GM19455 (cell line): Measurements from ENCODE around the gene PTGR3.
A peak's percentile ranks its signal among the peaks of the same experiment; 100 is the strongest.

ENCODE experiments used
- ATAC-seq: cut with Tn5 transposase; IDR thresholded peaks from one replicate; pipeline ENCODE4 v1.9.1; 2021; ENCODE audit not compliant: unreplicated experiment

Gene PTGR3, protein sequence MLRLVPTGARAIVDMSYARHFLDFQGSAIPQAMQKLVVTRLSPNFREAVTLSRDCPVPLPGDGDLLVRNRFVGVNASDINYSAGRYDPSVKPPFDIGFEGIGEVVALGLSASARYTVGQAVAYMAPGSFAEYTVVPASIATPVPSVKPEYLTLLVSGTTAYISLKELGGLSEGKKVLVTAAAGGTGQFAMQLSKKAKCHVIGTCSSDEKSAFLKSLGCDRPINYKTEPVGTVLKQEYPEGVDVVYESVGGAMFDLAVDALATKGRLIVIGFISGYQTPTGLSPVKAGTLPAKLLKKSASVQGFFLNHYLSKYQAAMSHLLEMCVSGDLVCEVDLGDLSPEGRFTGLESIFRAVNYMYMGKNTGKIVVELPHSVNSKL

GRCh38 chr18:75209129-75209950 lies at the start of gene PTGR3:
TSS of gene PTGR3 (minus strand) at chr18:75209139. CDS start at chr18:75209058, 81 bp downstream.
- peak; percentile 47 for ATAC-seq

DNA sequence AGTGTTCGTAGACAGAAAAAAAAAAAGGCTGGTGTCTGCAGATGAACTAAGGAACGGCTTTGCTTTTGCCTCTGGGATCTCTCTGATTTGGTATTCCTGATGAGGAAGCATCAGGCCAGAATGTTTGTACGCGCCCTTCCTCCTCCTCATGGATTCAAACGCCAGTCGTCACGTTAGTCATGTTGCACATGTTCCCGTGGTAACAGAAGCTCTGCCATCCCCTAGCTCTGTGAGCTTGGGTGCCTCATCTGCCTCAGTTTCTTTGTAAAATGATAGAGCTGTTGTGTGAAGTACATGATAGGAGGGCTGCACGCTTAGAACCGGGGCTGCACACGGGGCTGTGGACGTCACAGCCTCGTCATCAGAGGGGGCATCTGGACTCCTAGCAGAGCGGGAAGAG lies 48.7 kb upstream of the PTGR3 start:
- no peak for ATAC-seq

GRCh38 chr18:75256376-75256775 lies 47.4 kb upstream of the PTGR3 start:
- ATAC-seq = no peak

GRCh38 chr18:75255094-75255493 lies 46.2 kb upstream of the PTGR3 start:
- no peak for ATAC-seq

- no peak for ATAC-seq
These were observed 44.8 kb upstream of the PTGR3 start for GRCh38 chr18:75253784-75254183.

- ATAC-seq = no peak
These were observed 44.1 kb upstream of the PTGR3 start for GRCh38 chr18:75253043-75253442.

DNA sequence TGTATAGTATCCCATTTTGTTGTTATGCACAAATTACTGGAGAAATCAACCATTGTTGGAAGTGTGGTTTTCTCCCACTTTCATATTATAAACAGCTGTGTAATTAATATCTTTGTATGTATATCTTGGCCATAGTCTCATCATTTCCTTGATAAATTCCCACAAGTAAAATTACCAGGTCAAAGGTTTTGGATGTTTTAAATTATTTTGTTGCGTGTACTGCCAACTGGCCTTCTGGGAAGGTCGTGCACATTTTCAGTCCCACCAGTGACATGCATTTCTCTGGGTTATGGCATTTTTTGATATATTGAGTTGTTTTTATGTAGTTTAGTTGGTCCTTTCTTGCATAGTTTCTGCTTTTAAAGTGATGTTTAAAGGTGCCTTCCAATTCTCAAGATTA lies 43.2 kb upstream of the PTGR3 start:
- no peak for ATAC-seq

DNA sequence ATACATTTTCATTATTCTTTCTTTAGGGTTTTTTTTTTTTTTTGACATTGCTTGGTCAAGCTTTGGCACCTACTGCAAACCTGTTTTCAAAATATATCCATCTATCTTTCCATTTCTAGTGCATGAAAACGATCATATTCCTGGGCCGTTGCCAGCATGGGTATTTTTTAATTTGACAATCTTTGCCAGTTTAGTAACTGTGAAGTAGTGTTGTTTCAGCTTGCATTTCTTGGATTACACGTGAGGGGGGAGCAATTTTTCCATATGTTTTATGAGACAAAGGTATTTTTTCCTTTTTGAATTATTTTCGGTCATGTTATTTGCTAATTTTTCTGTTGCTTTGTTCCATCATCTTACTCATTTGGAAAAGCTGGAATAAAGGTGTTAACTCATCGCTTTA lies 42.5 kb upstream of the PTGR3 start:
- ATAC-seq = no peak

DNA sequence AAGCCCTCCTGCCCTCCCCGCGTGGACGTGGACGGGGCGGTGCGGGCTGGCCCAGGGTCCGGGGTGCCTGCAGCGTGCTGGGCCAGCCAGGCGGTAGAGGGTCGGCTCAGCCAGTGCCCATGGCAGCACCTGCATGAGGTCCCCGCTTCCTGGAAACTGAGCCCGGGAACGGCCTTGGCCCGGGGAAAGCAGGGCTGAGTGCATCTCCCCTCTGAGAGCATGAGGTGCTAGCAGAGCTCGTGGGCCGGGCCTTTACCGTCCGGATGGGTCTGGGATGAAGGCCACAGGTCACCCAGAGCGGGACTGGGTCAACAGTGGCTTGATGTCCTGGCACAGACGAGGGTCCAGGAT lies 41.5 kb upstream of the PTGR3 start:
- ATAC-seq = no peak

DNA sequence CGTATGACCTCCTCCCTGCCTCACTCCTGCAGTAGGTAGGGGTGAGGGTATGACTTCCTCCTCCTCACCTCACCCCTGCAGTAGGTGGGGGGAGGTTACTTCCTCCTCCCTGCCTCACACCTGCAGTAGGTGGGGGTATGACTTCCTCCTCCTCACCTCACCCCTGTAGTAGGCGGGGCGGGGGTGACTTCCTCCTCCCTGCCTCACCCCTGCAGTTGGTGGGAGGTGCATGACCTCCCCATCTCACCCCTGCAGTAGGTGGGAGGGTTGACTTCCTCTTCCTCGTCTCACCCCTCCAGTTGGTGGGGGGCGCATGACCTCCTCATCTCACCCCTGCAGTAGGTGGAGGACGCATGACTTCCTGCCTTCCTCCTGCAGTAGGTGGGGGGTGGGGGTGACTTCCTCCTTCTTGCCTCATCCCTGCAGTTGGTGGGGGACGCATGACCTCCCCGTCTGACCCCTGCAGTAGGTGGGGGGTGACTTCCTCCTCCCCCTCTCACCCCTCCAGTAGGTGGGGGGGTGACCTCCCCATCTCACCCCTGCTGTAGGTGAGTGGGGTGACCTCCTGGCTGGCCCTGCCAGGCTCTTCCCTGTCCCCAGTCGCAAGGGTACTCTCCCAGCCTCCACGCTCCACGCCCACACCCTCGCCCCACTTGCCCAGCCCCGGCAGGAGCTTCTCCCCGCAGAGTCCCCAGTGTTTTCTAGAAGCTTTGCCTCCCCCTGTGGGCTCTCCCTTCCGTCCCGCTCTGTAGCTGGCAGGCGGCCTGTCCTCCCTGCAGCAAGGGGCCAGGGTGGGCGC lies 40.9 kb upstream of the PTGR3 start:
- no peak for ATAC-seq

- no peak for ATAC-seq
These were observed 40.2 kb upstream of the PTGR3 start for GRCh38 chr18:75249175-75249518.

DNA sequence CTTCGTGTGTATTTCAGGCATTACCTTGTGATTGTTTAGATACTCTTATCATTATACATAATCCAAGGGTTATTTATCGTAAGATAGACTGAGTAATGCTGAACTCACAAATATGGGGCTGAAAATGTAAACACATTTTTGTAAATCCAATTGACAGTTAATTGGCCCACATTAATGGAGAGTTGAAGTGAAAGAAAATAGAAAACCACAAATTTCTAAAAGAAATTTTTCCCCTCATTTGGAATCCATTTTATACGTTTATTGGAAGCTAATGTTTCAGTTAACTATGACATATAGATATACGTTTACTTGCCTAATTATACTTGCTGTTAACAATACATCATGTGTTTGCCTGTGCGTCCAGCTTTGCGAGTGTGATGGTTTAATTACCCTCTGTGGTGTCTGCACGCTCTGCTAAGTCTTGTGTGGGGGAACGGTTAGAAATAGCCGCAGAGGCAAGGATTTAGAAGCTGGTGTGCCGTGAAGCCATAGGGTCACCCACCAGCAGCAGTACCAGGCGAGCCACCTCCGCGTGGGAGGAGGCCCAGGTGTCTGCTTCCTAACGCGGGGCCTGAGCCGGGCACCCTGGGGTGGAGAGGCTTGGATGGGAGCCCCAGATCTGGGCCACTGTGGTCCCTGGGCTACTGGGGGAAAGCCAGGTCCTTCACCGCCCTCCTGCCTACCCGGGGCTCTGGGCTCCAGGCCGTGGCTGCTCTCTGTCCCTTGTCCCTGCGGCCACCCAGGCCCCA lies 39.7 kb upstream of the PTGR3 start:
- ATAC-seq = no peak

- no peak for ATAC-seq
These were observed 38.9 kb upstream of the PTGR3 start for GRCh38 chr18:75247611-75248421.

DNA sequence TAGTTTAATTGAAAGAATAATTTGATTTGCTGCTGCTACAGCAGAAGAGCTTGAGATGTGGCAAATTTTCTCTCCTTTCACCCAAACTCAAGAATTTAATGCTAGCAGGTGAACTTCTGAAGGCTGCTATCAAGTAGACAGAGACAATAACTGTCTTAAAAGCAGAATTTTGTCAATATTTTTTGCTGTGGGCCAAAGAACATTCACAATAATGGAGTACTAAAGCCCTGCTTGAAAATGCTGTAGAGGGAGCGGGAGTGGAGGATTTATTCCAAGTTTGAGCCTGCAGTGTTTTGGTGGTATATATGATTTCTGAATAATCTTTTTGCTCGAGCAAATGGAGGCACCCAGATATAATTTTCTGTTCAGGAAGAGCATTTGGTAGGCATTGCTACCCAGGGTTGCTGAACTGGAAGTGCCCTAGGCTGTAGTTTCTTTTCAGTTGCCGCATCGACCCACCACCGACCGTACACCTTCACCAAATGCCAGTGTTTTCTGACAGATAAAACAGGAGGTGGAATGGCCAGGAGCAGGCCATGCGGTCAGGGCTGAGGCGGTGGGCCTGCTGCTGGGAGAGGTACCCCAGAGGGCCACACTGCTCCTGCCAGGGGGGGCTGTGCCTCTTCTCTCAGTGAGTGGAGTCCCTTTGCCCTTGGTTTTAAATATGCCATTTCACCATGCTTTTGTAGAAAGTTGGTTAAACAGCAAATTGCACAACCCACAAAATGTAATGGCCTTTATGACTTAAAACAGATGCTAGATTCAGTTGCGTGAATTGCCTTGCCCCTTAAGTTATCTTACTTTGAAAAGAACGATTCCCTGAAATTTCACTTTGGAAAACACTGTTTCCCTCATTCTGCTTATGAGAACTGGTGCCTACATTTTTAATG lies 38.0 kb upstream of the PTGR3 start:
- no peak for ATAC-seq

DNA sequence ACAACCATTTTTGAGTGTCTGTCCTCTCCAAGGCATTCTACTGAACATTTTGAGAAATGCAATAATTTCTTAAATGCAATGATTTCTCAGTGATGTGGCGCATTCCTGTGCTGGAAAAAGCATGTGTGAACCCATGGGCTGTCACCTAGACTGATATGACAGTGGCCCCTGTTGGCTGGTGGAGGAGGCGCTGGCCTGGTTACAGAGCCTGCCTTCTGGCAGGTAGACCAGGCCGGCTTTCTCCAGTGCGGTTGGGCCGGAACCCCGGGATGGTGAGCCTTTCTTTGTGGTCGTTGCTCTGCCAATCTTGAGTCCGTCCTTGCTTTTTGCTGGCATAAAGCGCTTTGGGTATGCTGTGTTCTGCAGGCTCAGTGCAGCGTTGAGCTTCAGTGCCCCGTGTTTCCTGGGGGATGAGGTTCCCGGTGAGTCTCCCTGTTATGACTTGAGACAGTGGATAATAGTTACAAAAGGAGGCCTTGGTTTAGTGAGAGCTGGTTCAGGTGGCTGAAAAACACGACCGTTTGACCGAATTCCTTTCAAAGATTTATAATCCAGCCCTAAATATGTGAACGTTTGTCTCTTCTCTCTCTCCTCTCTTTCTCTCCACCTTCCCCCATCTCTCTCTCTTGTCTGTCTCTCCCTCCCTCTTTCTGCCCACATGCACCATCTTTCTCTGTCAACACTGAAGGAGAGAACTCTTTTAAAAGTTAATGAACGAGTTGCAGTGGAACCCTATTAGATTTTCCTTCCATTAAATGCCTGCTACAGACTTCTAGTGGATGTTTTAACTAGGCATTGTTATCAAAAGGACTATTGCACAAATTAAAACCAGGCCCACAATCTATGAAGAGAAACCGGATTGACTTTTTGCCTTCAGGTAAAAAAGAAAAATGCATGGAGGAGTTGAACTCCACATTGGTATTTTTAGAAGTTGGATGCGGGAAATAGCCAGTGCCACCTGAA lies 35.7 kb upstream of the PTGR3 start:
- ATAC-seq = no peak

DNA sequence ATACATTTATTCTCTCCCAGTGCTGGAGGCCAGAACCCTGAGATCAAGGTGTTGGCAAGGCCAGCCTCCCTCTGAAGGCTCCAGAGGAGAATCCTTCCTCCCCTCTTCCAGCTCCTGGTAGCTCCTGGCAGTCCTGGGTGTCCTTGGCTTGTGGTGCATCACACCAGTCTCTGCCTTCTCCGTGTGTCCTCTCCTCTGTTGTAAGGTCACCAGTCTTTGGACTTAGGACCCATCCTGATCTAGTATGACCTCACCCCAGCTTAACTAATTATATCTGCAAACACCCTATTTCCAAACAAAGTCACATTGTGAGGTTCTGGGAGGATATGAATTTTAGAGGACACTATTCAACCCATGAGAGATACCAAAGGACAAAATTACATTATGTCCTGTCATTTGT lies 32.8 kb upstream of the PTGR3 start:
- no peak for ATAC-seq

DNA sequence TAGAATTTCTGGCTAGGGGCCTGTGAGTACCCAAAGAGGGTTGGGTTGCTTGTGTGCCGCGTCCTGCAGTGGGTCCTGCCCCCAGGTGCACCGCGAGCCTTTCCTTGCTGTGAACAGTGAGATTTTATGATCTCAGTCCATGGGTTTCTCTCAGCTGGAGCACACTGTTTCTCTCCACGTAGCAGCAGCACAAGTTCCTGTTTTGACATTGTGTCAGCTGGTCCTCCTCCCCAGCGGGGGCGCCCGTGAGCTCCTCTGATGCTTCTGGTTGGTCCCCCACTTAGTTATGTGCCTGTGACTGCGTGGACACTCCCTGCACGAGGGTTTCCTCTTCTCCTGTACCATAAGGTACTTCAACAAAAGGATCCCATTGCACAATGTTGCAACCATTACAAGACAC lies 31.5 kb upstream of the PTGR3 start:
- ATAC-seq = no peak

DNA sequence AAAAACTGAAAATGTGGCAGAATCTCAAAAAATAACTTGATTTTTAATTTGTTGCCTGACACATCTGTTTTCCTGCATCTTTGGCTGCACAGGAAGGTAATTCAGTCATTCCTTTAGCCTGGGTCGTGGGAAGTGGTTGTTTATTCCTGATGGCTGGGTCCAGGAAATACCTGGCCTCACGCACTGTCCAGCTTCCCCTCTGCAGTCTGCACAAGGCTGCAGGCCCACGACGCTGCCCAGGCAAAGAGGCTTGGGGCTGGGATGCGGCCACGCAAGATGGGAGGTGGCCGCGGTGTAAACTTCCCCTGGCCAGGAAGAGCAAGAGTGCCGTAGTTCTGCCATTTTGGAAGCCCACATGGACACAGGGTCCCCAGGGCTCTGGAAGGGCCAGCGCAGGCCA lies 29.8 kb upstream of the PTGR3 start:
- no peak for ATAC-seq
